K562 (cell line): Measurements from ENCODE around the gene PAX5. TPM values are rescaled to one million over a fixed set of nuclear protein-coding genes. Genes with fewer than 3 reads are reported as not detected.

Experiments
- ATAC-seq: fragments of 200-7000 bp; cut with Tn5 transposase; 3 replicates; pipeline ENCODE4 v1.9.1; 2020; ENCODE audit warnings: moderate library complexity
- BruUV-seq: library from RNA; stranded (reverse); fragments of 400-500 nt; replicated peaks from 2 replicates; lab custom pipeline; 2021; lab: Mats Ljungman, UMichigan
- CTCF ChIA-PET: fragments of 300-600 bp; formaldehyde crosslinking; extraction: SDS; loops from one replicate; lab custom pipeline; 2021; ENCODE audit warnings: low intra/inter-chr PET ratio; lab: Yijun Ruan, JAX
- POLR2A ChIA-PET: fragments of 300-600, 350-650 bp; sonication (Branson Sonifier 250); formaldehyde crosslinking; extraction: SDS; loops from one replicate; lab custom pipeline; 2021; ENCODE audit warnings: antibody characterized with exemption, inconsistent platforms; lab: Yijun Ruan, JAX
- DNase-seq, 4 experiments: peaks; one replicate each; pipeline versions ENCODE4 v3.0.0 to v3.0.0-alpha.2; 2011 to 2018; ENCODE audit warnings: low spot score in 3 of 4, mixed read lengths in 3 of 4; ENCODE audit errors: extremely low read depth in 1 of 4
- FAIRE-seq: peaks from 2 replicates; lab custom pipeline; 2011; peaks lifted over from hg19 to GRCh38; lab: Jason Lieb, UNC
- H2AFZ ChIP-seq: 2 replicates; pipeline ENCODE4 v1.6.0; 2011; ENCODE audit warnings: low read depth, low read length, control low read depth, inconsistent platforms
- H3K27ac ChIP-seq: fragments of 200-600 bp; 3 replicates; pipeline ENCODE4 v1.8.0; 2011; ENCODE audit warnings: low read depth, mild to moderate bottlenecking, control low read depth, inconsistent platforms, low read length, moderate library complexity, mixed read lengths; ENCODE audit errors: extremely low read depth
- H3K27me3 ChIP-seq, 2 experiments: fragments of 300-600 bp in 1 of 2; 2 replicates in 1 of 2; 3 replicates in 1 of 2; pipeline versions ENCODE4 v1.6.0 to v1.8.0; 2011; ENCODE audit warnings: inconsistent platforms in 2 of 2, low read length in 2 of 2, mild to moderate bottlenecking in 1 of 2, mixed read lengths in 1 of 2, moderate library complexity in 1 of 2; ENCODE audit not compliant: control insufficient read depth in 2 of 2, insufficient read depth in 2 of 2
- H3K36me3 ChIP-seq: fragments of 300-600 bp; 3 replicates; pipeline ENCODE4 v1.8.0; 2011; ENCODE audit warnings: mild to moderate bottlenecking, low read length, inconsistent platforms; ENCODE audit not compliant: control insufficient read depth, insufficient read depth
- H3K4me1 ChIP-seq, 2 experiments: fragments of 200-600 bp in 1 of 2; replicated peaks in 1 of 2; 2 replicates in 1 of 2; 3 replicates in 1 of 2; pipeline versions ENCODE4 v1.5.1 to v1.8.0; 2011; ENCODE audit warnings: inconsistent platforms in 2 of 2, low read length in 2 of 2, mild to moderate bottlenecking in 1 of 2, mixed read lengths in 1 of 2, moderate library complexity in 1 of 2; ENCODE audit not compliant: control insufficient read depth in 2 of 2, insufficient read depth in 2 of 2
- H3K4me2 ChIP-seq: 2 replicates; pipeline ENCODE4 v1.6.1; 2011; ENCODE audit warnings: low read length, control low read depth, inconsistent platforms, mixed read lengths; ENCODE audit not compliant: insufficient read depth
- H3K4me3 ChIP-seq: fragments of 200-600 bp; sonication (generic), shearing (Covaris generic); 2 replicates; pipeline ENCODE4 v1.5.1; 2016; ENCODE audit warnings: control low read depth, inconsistent platforms
- H3K79me2 ChIP-seq: fragments of 200-600 bp; 3 replicates; pipeline ENCODE4 v1.8.0; 2011; ENCODE audit warnings: low read length, inconsistent platforms; ENCODE audit not compliant: control insufficient read depth, insufficient read depth
- H3K9ac ChIP-seq, 2 experiments: 2 replicates each; pipeline versions ENCODE4 v1.6.0 to v1.6.1; 2011; ENCODE audit warnings: low read depth in 2 of 2, low read length in 2 of 2, control low read depth in 1 of 2, inconsistent platforms in 1 of 2, mild to moderate bottlenecking in 1 of 2, mixed read lengths in 1 of 2; ENCODE audit not compliant: insufficient read depth in 1 of 2
- H3K9me1 ChIP-seq: one replicate; pipeline ENCODE4 v1.6.0; 2011; ENCODE audit warnings: inconsistent platforms, mild to moderate bottlenecking, low read length, moderate library complexity; ENCODE audit not compliant: control insufficient read depth, insufficient read depth
- H3K9me3 ChIP-seq: replicated peaks from 2 replicates; pipeline ENCODE4 v1.5.1; 2011; ENCODE audit warnings: low read depth, low read length, inconsistent platforms; ENCODE audit not compliant: control insufficient read depth, insufficient read depth
- H4K20me1 ChIP-seq: replicated peaks from 2 replicates; pipeline ENCODE4 v1.6.1; 2011; ENCODE audit warnings: low read length, inconsistent platforms, mixed read lengths; ENCODE audit not compliant: control insufficient read depth, insufficient read depth
- RBM25 ChIP-seq: fragments of 200-400 bp; formaldehyde crosslinking; IDR thresholded peaks from 2 replicates; pipeline ENCODE4 v1.6.1; 2018; ENCODE audit warnings: low read length, low read depth, moderate library complexity; ENCODE audit not compliant: severe bottlenecking
- TRIM28 ChIP-seq: fragments of 450-650 bp; IDR thresholded peaks from 2 replicates; pipeline ENCODE4 v1.6.1; 2017
- YY1 ChIP-seq, 3 experiments: IDR thresholded peaks; 2 replicates each; pipeline ENCODE4 v1.6.1; 2011; ENCODE audit warnings: low read length in 2 of 3, mild to moderate bottlenecking in 2 of 3, moderate library complexity in 2 of 3, borderline replicate concordance in 1 of 3, control low read depth in 1 of 3, low read depth in 1 of 3; ENCODE audit not compliant: insufficient read depth in 3 of 3, insufficient replicate concordance in 2 of 3, control insufficient read depth in 1 of 3, insufficient read length in 1 of 3; ENCODE audit errors: extremely low read depth in 1 of 3
- ZNF184 ChIP-seq: sonication (generic); formaldehyde crosslinking; IDR thresholded peaks from 2 replicates; pipeline ENCODE4 v1.5.0; 2020; ENCODE audit warnings: missing genetic modification reagents
- ZNF77 ChIP-seq: fragments of 250-450 bp; sonication (Bioruptor Pico); IDR thresholded peaks from 2 replicates; pipeline ENCODE4 v1.5.0; 2020
- WGBS: fragments of 100-300 bp; shearing (Covaris generic); methylation state at CpG from one replicate; pipeline ENCODE4 v1.1.6; 2016; ENCODE audit warnings: low coverage, mixed read lengths; ENCODE audit not compliant: insufficient coverage; ENCODE audit errors: missing lambda C conversion rate; 5-methylcytosine and 5-hydroxymethylcytosine counted together
- in situ Hi-C: fragments of 300-500 bp; cut with MboI; formaldehyde crosslinking; loops from 4 replicates; pipeline ENCODE4 v1.15.0; 2018; ENCODE audit warnings: inconsistent platforms, mixed read lengths
- intact Hi-C: fragments of 100-400 bp; cut with micrococcal nuclease; formaldehyde crosslinking; loops from 2 replicates; pipeline ENCODE4 v1.14.2; 2022
- polyA plus RNA-seq, 8 experiments: library from polyadenylated mRNA; depleted of rRNA in 4 of 8; stranded (reverse) in 5 of 8; unstranded in 3 of 8; fragments of >200 nt; fragmentation: Nextera tagmentation in 2 of 8; fragmentation: Illumina TruSeq in 1 of 8; extraction: Ambion mirVana in 2 of 8; extraction: Trizol in 1 of 8; gene quantifications; 2 replicates each; pipeline versions ENCODE4 v1.2.1 to v1.2.3, GENCODE V29; 2011 to 2014; ENCODE audit warnings: inconsistent platforms in 1 of 8, missing spikeins in 1 of 8
- total RNA-seq, 7 experiments: library from RNA; depleted of rRNA in 6 of 7; stranded (reverse); fragments of >200 nt in 6 of 7; fragmentation: Illumina TruSeq in 2 of 7; extraction: Trizol in 2 of 7; gene quantifications; 2 replicates each; pipeline versions ENCODE4 v1.2.1 to v1.2.3, GENCODE V29; 2011 to 2021; ENCODE audit warnings: low replicate concordance in 1 of 7
- TF ChIP-seq, protein P1 (sequence below): fragments of 250-450 bp; sonication (Bioruptor Pico); IDR thresholded peaks from 2 replicates; pipeline ENCODE4 v1.4.0; 2020; ENCODE audit warnings: mild to moderate bottlenecking

PAX5 gene
- total and polyA plus RNA-seq, 9 of the 15 experiments (the other 6 are each of a cell fraction or from before 2014, with no cell fraction given) = 0.03 to 0.09 TPM; not detected in 7

DNA sequence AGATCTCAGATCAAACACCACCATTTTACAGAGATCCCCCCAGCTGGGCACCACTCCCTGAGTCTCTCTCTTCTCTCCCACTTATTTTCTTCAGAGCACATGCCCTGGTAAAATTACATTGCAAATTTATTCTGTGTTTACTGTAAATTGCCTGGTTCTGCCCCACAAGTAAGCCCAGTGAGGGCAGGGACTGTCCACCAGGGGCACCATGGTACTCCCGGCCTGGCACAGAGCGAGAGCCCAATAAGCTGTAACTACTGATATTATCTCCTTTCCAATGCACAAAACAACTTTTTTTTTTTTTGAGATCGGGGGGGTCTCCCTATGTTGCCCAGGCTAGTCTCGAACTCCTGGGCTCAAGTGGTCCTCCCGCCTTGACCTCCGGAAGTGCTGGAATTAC, 123.0 kb downstream of the PAX5 start (continued):
- TF ChIP-seq, protein P1, sequence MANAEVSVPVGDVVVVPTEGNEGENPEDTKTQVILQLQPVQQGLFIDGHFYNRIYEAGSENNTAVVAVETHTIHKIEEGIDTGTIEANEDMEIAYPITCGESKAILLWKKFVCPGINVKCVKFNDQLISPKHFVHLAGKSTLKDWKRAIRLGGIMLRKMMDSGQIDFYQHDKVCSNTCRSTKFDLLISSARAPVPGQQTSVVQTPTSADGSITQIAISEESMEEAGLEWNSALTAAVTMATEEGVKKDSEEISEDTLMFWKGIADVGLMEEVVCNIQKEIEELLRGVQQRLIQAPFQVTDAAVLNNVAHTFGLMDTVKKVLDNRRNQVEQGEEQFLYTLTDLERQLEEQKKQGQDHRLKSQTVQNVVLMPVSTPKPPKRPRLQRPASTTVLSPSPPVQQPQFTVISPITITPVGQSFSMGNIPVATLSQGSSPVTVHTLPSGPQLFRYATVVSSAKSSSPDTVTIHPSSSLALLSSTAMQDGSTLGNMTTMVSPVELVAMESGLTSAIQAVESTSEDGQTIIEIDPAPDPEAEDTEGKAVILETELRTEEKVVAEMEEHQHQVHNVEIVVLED (CRISPR knock-in tag) = no peak
- TF ChIP-seq ZNF77 (CRISPR knock-in tag) = no peak
- no peak for TF ChIP-seq YY1 (IDR thresholded peaks at IDR 0.05; ENCODE audit: borderline replicate concordance in 1 of 3, control insufficient read depth in 1 of 3, extremely low read depth in 1 of 3, insufficient read depth in 3 of 3, insufficient read length in 1 of 3, insufficient replicate concordance in 2 of 3, low read depth in 1 of 3, low read length in 2 of 3)
- TF ChIP-seq, all 486 proteins: peak for 0

DNA sequence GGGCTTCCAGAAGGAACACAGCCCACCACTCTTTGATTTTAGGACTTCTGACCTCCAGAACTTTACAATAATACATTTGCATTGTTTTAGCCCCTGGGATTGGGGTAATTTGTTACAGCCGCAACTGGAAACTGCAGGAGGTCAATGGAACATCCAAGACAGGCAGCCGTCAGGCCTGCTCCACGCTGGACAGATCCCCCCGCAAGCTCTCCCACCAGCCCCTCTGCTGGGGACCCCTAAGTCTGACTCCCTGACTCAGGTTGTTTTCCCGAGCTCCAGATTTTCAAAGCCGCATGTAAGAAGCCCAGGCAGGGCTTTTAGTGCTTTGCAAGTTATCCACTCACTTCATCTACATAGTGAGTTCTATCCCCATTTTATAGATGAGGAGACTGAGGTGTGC, 127.6 kb downstream of the PAX5 start:
- ChIA-PET CTCF (no interaction called here), POLR2A (no interaction called here)
- no TSS peak for BruUV-seq

More for the DNA sequence above, 127.6 kb downstream of the PAX5 start:
- TF ChIP-seq TRIM28 (no peak), ZNF184 (CRISPR knock-in tag) (no peak), RBM25 (peak; percentile 23)
- Histone ChIP-seq H3K4me3 (no peak overlapping the region), H3K9me1 (no peaks in the 10 kb centered on the region), H3K9me3 (no peaks in the 10 kb centered on the region), H3K9ac (no peak overlapping the region), H3K4me1 (no peaks in the 10 kb centered on the region), H3K79me2 (no peaks in the 10 kb centered on the region), H4K20me1 (no peaks in the 10 kb centered on the region), H3K27me3 (peaks cover 5 to 40% of the 10 kb centered on the region in 2 experiments; a peak in 4 of 5 replicates), H3K36me3 (no peaks in the 10 kb centered on the region), H3K27ac (no peak overlapping the region), H2AFZ (no peak overlapping the region), H3K4me2 (no peak overlapping the region)
- intact Hi-C loops = no loop called here
- in situ Hi-C loops = no loop called here
- WGBS = 0% methylated on average over 4 of the region's 6 CpGs
- no peak for FAIRE-seq
- DNase-seq = no peak
- ATAC-seq = no peak
